Activated CD8-positive, alpha-beta T cell treated with anti-CD3 and anti-CD28 coated beads for 36 hours (primary cell): ENCODE measurements around the gene NME3. TPM values are rescaled to one million over a fixed set of nuclear protein-coding genes. Genes with fewer than 3 reads are reported as not detected.

ENCODE experiments used
- ATAC-seq: fragments of 200-7000 bp; cut with Tn5 transposase; one replicate; pipeline ENCODE4 v1.10.0; 2021; ENCODE audit warnings: mild to moderate bottlenecking, moderate library complexity
- CTCF ChIA-PET: fragments of 350-600 bp; sonication (Branson Sonifier 250); formaldehyde crosslinking; loops from one replicate; lab custom pipeline; 2021; ENCODE audit warnings: antibody characterized with exemption; lab: Charles Lee
- POLR2A ChIA-PET: fragments of 350-600 bp; sonication (Branson Sonifier 250); formaldehyde crosslinking; loops from one replicate; lab custom pipeline; 2021; ENCODE audit warnings: antibody characterized with exemption; lab: Charles Lee
- DNase-seq: peaks from one replicate; pipeline ENCODE4 v3.0.0-alpha.2; 2020
- H3K27ac Mint-ChIP-seq: one replicate; pipeline ENCODE4 v1.8.0; 2021; ENCODE audit warnings: mild to moderate bottlenecking, mixed read lengths
- H3K27me3 Mint-ChIP-seq: one replicate; pipeline ENCODE4 v1.8.0; 2021; ENCODE audit warnings: mixed read lengths
- H3K36me3 Mint-ChIP-seq: one replicate; pipeline ENCODE4 v1.8.0; 2021; ENCODE audit warnings: low read depth, mixed read lengths
- H3K4me1 Mint-ChIP-seq: one replicate; pipeline ENCODE4 v1.8.0; 2021; ENCODE audit warnings: low read depth, mixed read lengths
- H3K4me3 Mint-ChIP-seq: one replicate; pipeline ENCODE4 v1.8.0; 2021; ENCODE audit warnings: mild to moderate bottlenecking, moderate library complexity, mixed read lengths
- H3K9me3 Mint-ChIP-seq: one replicate; pipeline ENCODE4 v1.8.0; 2021; ENCODE audit warnings: mixed read lengths
- CTCF ChIP-seq: fragments of 200-600 bp; IDR thresholded peaks from one replicate; pipeline ENCODE4 v1.8.0; 2022; ENCODE audit warnings: antibody characterized with exemption, mild to moderate bottlenecking
- intact Hi-C: fragments of 100-400 bp; cut with micrococcal nuclease; formaldehyde crosslinking; loops from one replicate; pipeline ENCODE4 v1.10.0; 2022
- total RNA-seq, 2 experiments: library from RNA; stranded (reverse); gene quantifications; one replicate each; pipeline ENCODE4 v1.2.3, GENCODE V29; 2021

Gene NME3
- total RNA-seq, 2 experiments from 2014 or later = 37.8 to 39.6 TPM

DNA sequence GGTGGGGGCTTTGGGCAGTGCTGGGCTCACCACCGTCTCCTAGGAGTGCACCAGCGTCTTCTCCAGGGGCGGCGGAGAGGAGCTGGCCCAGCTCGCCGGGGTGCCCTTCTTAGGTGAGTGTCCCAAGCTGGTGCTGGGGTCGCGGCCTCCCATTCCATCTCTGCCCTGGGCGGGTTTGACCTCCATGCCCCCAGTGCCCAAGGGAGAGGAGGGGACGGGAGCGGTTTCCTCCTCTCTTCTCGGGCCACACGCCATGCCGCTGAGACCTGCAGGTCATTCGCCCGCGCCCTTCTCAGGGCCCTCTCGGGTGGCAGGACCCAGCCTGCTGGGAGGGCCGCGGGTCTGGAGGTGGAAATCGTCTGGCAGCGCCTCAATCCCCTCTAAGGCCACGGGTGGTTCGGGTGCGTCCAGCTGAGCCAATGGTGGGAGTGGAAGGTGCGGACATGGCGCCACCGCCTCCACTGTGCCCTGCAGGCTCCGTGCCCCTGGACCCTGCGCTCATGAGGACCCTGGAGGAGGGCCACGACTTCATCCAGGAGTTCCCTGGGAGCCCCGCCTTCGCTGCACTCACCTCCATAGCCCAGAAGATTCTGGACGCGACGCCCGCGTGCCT is 16.9 kb upstream of the NME3 start:
- Mint-ChIP-seq H3K4me3 (no peak overlapping the region), H3K36me3 (peaks cover 7% of the 10 kb centered on the region), H3K27ac (no peak overlapping the region), H3K9me3 (no peaks in the 10 kb centered on the region), H3K4me1 (peaks cover 17% of the 10 kb centered on the region), H3K27me3 (no peaks in the 10 kb centered on the region)
- CTCF ChIA-PET = no interaction called here
- ATAC-seq = no peak
- POLR2A ChIA-PET = interaction anchor here (0.7 to 1.0 kb wide), 2 partner anchors 39 to 50 kb away, joined by 3 read pairs; partner anchors contain the start of genes FAHD1 and HAGH
- no peak for DNase-seq
- intact Hi-C loops = no loop called here
- no peak for TF ChIP-seq CTCF

DNA sequence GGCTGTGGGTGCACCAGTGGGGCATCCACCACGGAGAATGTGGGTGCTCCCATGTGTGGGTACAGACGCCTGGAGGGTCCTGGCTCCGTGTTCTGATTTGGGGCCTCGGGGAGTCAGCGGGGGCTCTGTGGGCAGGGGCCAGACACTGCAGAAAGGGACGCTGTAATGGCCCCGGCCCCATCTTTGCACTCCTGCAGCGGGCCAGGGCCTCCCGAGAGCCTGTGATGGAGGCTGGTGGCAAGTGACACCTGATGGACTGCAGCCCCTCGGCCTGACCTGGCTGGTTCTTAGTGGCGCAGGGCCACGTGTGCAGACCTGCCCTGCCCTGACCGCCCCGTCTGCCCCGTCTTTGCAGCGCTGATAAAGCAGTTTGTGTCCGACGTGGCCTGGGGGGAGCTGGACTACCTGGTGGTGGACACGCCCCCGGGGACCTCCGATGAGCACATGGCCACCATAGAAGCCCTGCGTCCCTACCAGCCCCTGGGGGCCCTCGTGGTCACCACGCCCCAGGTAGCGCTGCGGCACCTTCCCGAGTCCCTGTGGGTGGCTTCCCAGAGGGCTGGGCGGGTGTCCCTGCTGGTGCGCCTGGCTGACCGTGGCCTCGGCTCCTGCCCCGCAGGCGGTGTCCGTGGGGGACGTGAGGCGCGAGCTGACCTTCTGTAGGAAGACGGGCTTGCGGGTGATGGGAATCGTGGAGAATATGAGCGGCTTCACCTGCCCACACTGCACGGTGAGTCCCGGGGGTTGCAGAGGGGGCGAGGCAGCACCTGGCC is 16.2 kb upstream of the NME3 start:
- DNase-seq = no peak
- Mint-ChIP-seq H3K9me3 (no peaks in the 10 kb centered on the region), H3K36me3 (peaks cover 7% of the 10 kb centered on the region), H3K4me1 (peaks cover 17% of the 10 kb centered on the region), H3K4me3 (no peak overlapping the region), H3K27me3 (no peaks in the 10 kb centered on the region), H3K27ac (no peak overlapping the region)
- intact Hi-C loops = no loop called here
- ChIA-PET CTCF (no interaction called here), POLR2A (interaction anchor here (0.7 to 1.0 kb wide), 2 partner anchors 40 to 51 kb away, joined by 3 read pairs; partner anchors contain the start of genes FAHD1 and HAGH)
- no peak for ATAC-seq
- TF ChIP-seq CTCF = no peak

DNA sequence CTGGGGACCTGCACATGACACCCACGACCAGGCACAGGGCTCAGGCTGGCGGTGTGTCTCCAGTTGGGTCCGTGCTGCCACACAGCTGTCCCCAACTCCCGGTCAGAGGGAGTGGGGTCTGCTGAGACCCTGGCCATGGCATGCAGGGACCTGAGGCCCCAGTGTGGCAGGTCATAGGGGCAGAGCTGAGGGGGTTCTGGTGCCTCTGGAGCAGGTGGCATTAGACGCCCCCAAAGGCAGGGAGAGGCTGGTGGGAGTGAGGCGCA is 15.6 kb upstream of the NME3 start:
- POLR2A ChIA-PET = no interaction called here
- peaks cover 17% of the 10 kb centered on the region for H3K4me1 Mint-ChIP-seq
- H3K27me3 Mint-ChIP-seq = no peaks in the 10 kb centered on the region
- no peak for TF ChIP-seq CTCF
- H3K36me3 Mint-ChIP-seq = peaks cover 7% of the 10 kb centered on the region
- intact Hi-C loops = no loop called here
- CTCF ChIA-PET = no interaction called here
- DNase-seq = no peak
- H3K4me3 Mint-ChIP-seq = no peak overlapping the region
- no peaks in the 10 kb centered on the region for H3K9me3 Mint-ChIP-seq
- no peak for ATAC-seq
- no peak overlapping the region for H3K27ac Mint-ChIP-seq

DNA sequence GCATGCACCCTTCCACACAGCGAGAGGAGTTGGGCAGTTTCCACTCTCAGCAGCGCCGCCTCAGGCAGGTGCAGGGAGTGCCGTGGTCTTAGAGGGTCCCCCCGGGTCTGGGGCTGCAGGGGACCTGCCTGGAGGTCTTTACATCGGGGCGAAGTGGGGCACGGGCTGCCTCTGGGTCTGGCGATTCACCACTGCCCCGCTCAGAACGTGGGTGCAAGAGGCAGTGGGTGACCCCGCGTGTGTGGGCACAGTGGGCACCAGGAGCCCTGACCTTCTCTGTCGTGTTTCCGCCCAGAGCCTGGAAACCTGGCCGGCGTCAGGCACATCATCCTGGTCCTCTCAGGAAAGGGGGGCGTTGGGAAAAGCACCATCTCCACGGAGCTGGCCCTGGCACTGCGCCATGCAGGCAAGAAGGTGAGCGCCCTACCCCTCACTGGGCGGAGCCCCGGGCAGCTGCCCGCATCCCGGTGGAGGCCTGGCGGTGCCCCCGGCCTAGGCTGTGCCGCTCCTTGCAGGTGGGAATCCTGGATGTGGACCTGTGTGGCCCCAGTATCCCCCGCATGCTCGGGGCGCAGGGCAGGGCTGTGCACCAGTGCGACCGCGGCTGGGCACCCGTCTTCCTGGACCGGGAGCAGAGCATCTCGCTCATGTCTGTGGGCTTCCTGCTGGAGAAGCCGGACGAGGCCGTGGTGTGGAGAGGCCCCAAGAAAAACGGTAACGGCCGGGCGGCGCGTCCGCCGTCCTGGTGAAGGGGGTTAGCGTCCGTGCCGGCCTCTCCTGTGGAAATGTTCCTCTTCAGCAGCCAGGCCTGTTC is 15.1 kb upstream of the NME3 start:
- POLR2A ChIA-PET = no interaction called here
- no peaks in the 10 kb centered on the region for H3K9me3 Mint-ChIP-seq
- DNase-seq (no peak), ATAC-seq (no peak)
- no peak overlapping the region for H3K27ac Mint-ChIP-seq
- peaks cover 21% of the 10 kb centered on the region for H3K4me1 Mint-ChIP-seq
- H3K4me3 Mint-ChIP-seq = no peak overlapping the region
- CTCF ChIA-PET = no interaction called here
- H3K27me3 Mint-ChIP-seq = no peaks in the 10 kb centered on the region
- TF ChIP-seq CTCF = no peak
- H3K36me3 Mint-ChIP-seq = peaks cover 7% of the 10 kb centered on the region
- intact Hi-C loops = no loop called here

GRCh38 chr16:1785846-1786170 is 14.5 kb upstream of the NME3 start:
- H3K27me3 Mint-ChIP-seq = no peaks in the 10 kb centered on the region
- POLR2A ChIA-PET = no interaction called here
- no peak overlapping the region for H3K4me3 Mint-ChIP-seq
- TF ChIP-seq CTCF = no peak
- CTCF ChIA-PET = no interaction called here
- intact Hi-C loops = no loop called here
- peaks cover 7% of the 10 kb centered on the region for H3K36me3 Mint-ChIP-seq
- peaks cover 27% of the 10 kb centered on the region for H3K4me1 Mint-ChIP-seq
- DNase-seq (no peak), ATAC-seq (no peak)
- H3K9me3 Mint-ChIP-seq = no peaks in the 10 kb centered on the region
- H3K27ac Mint-ChIP-seq = no peak overlapping the region
